ENCODE measurements around the gene CTR9.
"Not testable (repeated sequence)": the region's sequence is repeated elsewhere in the genome, so short reads cannot be mapped to it uniquely, and the experiment has no call there.

Gene CTR9

GRCh38 chr11:10806206-10806605 lies 55.2 kb downstream of the CTR9 start:
- Mint-ChIP-seq H3K27ac (no peak overlapping the region), H3K27me3 (ENCODE audit: low read depth) (no peaks in the 10 kb centered on the region), H3K4me1 (ENCODE audit: low read depth) (peaks cover 52% of the 10 kb centered on the region), H3K9me3 (no peaks in the 10 kb centered on the region), H3K36me3 (ENCODE audit: low read depth) (peaks cover 69% of the 10 kb centered on the region), H3K4me3 (peak overlapping the region; percentile 95)
- no peak for DNase-seq (ENCODE audit: low spot score)

- no peaks in the 10 kb centered on the region for H3K27me3 Mint-ChIP-seq (ENCODE audit: low read depth)
- H3K36me3 Mint-ChIP-seq (ENCODE audit: low read depth), result peaks cover 56% of the 10 kb centered on the region
- DNase-seq (ENCODE audit: low spot score), result peak; percentile 35
- peak overlapping the region; percentile 97 for H3K27ac Mint-ChIP-seq
- H3K4me3 Mint-ChIP-seq, result peak overlapping the region; percentile 95
- no peaks in the 10 kb centered on the region for H3K9me3 Mint-ChIP-seq
- peaks cover 42% of the 10 kb centered on the region for H3K4me1 Mint-ChIP-seq (ENCODE audit: low read depth)
Observed at GRCh38 chr11:10807493-10808234, 56.6 kb downstream of the CTR9 start.

GRCh38 chr11:10808235-10808552 lies 57.1 kb downstream of the CTR9 start:
- H3K36me3 Mint-ChIP-seq (ENCODE audit: low read depth), result peaks cover 52% of the 10 kb centered on the region
- peaks cover 42% of the 10 kb centered on the region for H3K4me1 Mint-ChIP-seq (ENCODE audit: low read depth)
- no peaks in the 10 kb centered on the region for H3K27me3 Mint-ChIP-seq (ENCODE audit: low read depth)

GRCh38 chr11:10808553-10809372 lies 57.7 kb downstream of the CTR9 start, which contains the start of gene EIF4G2:
EIF4G2 (minus strand) TSS chr11:10808926.
- Mint-ChIP-seq H3K36me3 (ENCODE audit: low read depth) (peaks cover 46% of the 10 kb centered on the region), H3K27ac (peak within 1 kb of the TSS; percentile 97), H3K4me1 (ENCODE audit: low read depth) (peaks cover 37% of the 10 kb centered on the region), H3K27me3 (ENCODE audit: low read depth) (no peaks in the 10 kb centered on the region), H3K4me3 (peak within 1 kb of the TSS; percentile 95), H3K9me3 (no peaks in the 10 kb centered on the region)
- peak; percentile 99 for DNase-seq (ENCODE audit: low spot score)

More at GRCh38 chr11:10808235-10808552, 57.1 kb downstream of the CTR9 start:
- Mint-ChIP-seq H3K9me3 (no peaks in the 10 kb centered on the region), H3K4me3 (peak overlapping the region; percentile 95), H3K27ac (peak overlapping the region; percentile 97)
- DNase-seq (ENCODE audit: low spot score), result no peak

GRCh38 chr11:10809373-10810160 lies 58.5 kb downstream of the CTR9 start:
- peak overlapping the region; percentile 97 for H3K27ac Mint-ChIP-seq
- peaks cover 32% of the 10 kb centered on the region for H3K4me1 Mint-ChIP-seq (ENCODE audit: low read depth)
- no peaks in the 10 kb centered on the region for H3K27me3 Mint-ChIP-seq (ENCODE audit: low read depth)
- DNase-seq (ENCODE audit: low spot score), result no peak
- H3K9me3 Mint-ChIP-seq, result no peaks in the 10 kb centered on the region
- H3K4me3 Mint-ChIP-seq, result peak overlapping the region; percentile 95
- H3K36me3 Mint-ChIP-seq (ENCODE audit: low read depth), result peaks cover 38% of the 10 kb centered on the region

GRCh38 chr11:10813945-10814344 lies 62.9 kb downstream of the CTR9 start:
- no peak for DNase-seq (ENCODE audit: low spot score)
- no peaks in the 10 kb centered on the region for H3K36me3 Mint-ChIP-seq (ENCODE audit: low read depth)
- no peaks in the 10 kb centered on the region for H3K9me3 Mint-ChIP-seq
- no peak overlapping the region for H3K27ac Mint-ChIP-seq
- peaks cover 10% of the 10 kb centered on the region for H3K4me1 Mint-ChIP-seq (ENCODE audit: low read depth)
- H3K27me3 Mint-ChIP-seq (ENCODE audit: low read depth), result peaks cover 2% of the 10 kb centered on the region
- H3K4me3 Mint-ChIP-seq, result no peak overlapping the region

GRCh38 chr11:10818594-10818993 lies 67.5 kb downstream of the CTR9 start:
- peaks cover 2% of the 10 kb centered on the region for H3K27me3 Mint-ChIP-seq (ENCODE audit: low read depth)
- DNase-seq (ENCODE audit: low spot score), result no peak
- peaks cover 4% of the 10 kb centered on the region for H3K4me1 Mint-ChIP-seq (ENCODE audit: low read depth)
- no peaks in the 10 kb centered on the region for H3K36me3 Mint-ChIP-seq (ENCODE audit: low read depth)
- no peaks in the 10 kb centered on the region for H3K9me3 Mint-ChIP-seq
- no peak overlapping the region for H3K4me3 Mint-ChIP-seq
- H3K27ac Mint-ChIP-seq, result no peak overlapping the region

- not testable (repeated sequence) for H3K27me3 Mint-ChIP-seq (ENCODE audit: low read depth); H3K36me3 Mint-ChIP-seq (ENCODE audit: low read depth); H3K27ac Mint-ChIP-seq; H3K9me3 Mint-ChIP-seq; H3K4me3 Mint-ChIP-seq; DNase-seq (ENCODE audit: low spot score)
- peaks cover 10% of the 10 kb centered on the region for H3K4me1 Mint-ChIP-seq (ENCODE audit: low read depth)
Observed at GRCh38 chr11:10822491-10822890, 71.4 kb downstream of the CTR9 start.

GRCh38 chr11:10823152-10823579 lies 72.1 kb downstream of the CTR9 start:
- no peak for DNase-seq (ENCODE audit: low spot score)
- peak overlapping the region; percentile 64 for H3K27ac Mint-ChIP-seq
- H3K36me3 Mint-ChIP-seq (ENCODE audit: low read depth), result peaks cover 3% of the 10 kb centered on the region
- no peaks in the 10 kb centered on the region for H3K9me3 Mint-ChIP-seq
- H3K27me3 Mint-ChIP-seq (ENCODE audit: low read depth), result no peaks in the 10 kb centered on the region
- no peak overlapping the region for H3K4me3 Mint-ChIP-seq
- peaks cover 10% of the 10 kb centered on the region for H3K4me1 Mint-ChIP-seq (ENCODE audit: low read depth)

GRCh38 chr11:10824888-10825287 lies 73.8 kb downstream of the CTR9 start:
- no peak overlapping the region for H3K27ac Mint-ChIP-seq
- H3K27me3 Mint-ChIP-seq (ENCODE audit: low read depth), result no peaks in the 10 kb centered on the region
- peaks cover 10% of the 10 kb centered on the region for H3K4me1 Mint-ChIP-seq (ENCODE audit: low read depth)
- H3K4me3 Mint-ChIP-seq, result no peak overlapping the region
- DNase-seq (ENCODE audit: low spot score), result no peak
- no peaks in the 10 kb centered on the region for H3K9me3 Mint-ChIP-seq
- peaks cover 3% of the 10 kb centered on the region for H3K36me3 Mint-ChIP-seq (ENCODE audit: low read depth)

- H3K36me3 Mint-ChIP-seq (ENCODE audit: low read depth), result peaks cover 5% of the 10 kb centered on the region
- H3K9me3 Mint-ChIP-seq, result no peaks in the 10 kb centered on the region
- H3K4me1 Mint-ChIP-seq (ENCODE audit: low read depth), result peaks cover 6% of the 10 kb centered on the region
- no peak overlapping the region for H3K27ac Mint-ChIP-seq
- H3K27me3 Mint-ChIP-seq (ENCODE audit: low read depth), result no peaks in the 10 kb centered on the region
- H3K4me3 Mint-ChIP-seq, result no peak overlapping the region
- no peak for DNase-seq (ENCODE audit: low spot score)
Observed at GRCh38 chr11:10828402-10828801, 77.4 kb downstream of the CTR9 start.

GRCh38 chr11:10829139-10829538 lies 78.1 kb downstream of the CTR9 start:
- no peak overlapping the region for H3K27ac Mint-ChIP-seq
- H3K36me3 Mint-ChIP-seq (ENCODE audit: low read depth), result peaks cover 5% of the 10 kb centered on the region
- no peaks in the 10 kb centered on the region for H3K9me3 Mint-ChIP-seq
- H3K27me3 Mint-ChIP-seq (ENCODE audit: low read depth), result no peaks in the 10 kb centered on the region
- no peak overlapping the region for H3K4me3 Mint-ChIP-seq
- H3K4me1 Mint-ChIP-seq (ENCODE audit: low read depth), result peaks cover 6% of the 10 kb centered on the region
- no peak for DNase-seq (ENCODE audit: low spot score)
